Measurements from ENCODE around the gene KRTAP5-4. TPM values are rescaled to one million over a fixed set of nuclear protein-coding genes. Genes with fewer than 3 reads are reported as not detected.
A peak's percentile ranks its signal among the peaks of the same experiment; 100 is the strongest.

The KRTAP5-4 gene
- total RNA-seq, 1 donor from 2014 or later = not detected

- peaks cover 3% of the 10 kb centered on the region for H3K9me3 Mint-ChIP-seq
- peaks cover 12% of the 10 kb centered on the region for H3K4me1 Mint-ChIP-seq
- H3K27me3 Mint-ChIP-seq = peaks cover 24% of the 10 kb centered on the region
- peak overlapping the region; percentile 69 for H3K27ac Mint-ChIP-seq
- CTCF ChIA-PET = interaction anchor here (1.0 to 4.2 kb wide), 4 partner anchors 9 to 371 kb away, joined by 3 to 48 read pairs (median 24); no protein-coding TSS in a partner anchor
- intact Hi-C loops (cut with micrococcal nuclease) = loop anchor here (2.0 to 10.0 kb wide), 5 partner anchors 36 to 728 kb away; partner anchors contain the start of genes CHID1, LSP1, POLR2L and TSPAN4
- H3K36me3 Mint-ChIP-seq (ENCODE audit: low read depth) = no peaks in the 10 kb centered on the region
- peak; percentile 53 for DNase-seq
- ATAC-seq (ENCODE audit: low read depth) = no peak
- POLR2A ChIA-PET = interaction anchor here (0.9 to 3.2 kb wide), 7 partner anchors 14 to 730 kb away, joined by 3 to 13 read pairs (median 4); partner anchors contain the start of genes TOLLIP and TSPAN4
- peak overlapping the region; percentile 71 for H3K4me3 Mint-ChIP-seq
- TF ChIP-seq CTCF (IDR thresholded peaks at IDR 0.05) = no peak
Measured at GRCh38 chr11:1573077-1573902, 48.6 kb downstream of the KRTAP5-4 start.

- peak within 1 kb of the TSS; percentile 64 for H3K4me3 Mint-ChIP-seq
- ATAC-seq (ENCODE audit: low read depth) (peak; percentile 43), DNase-seq (peak; percentile 89)
- peaks cover 12% of the 10 kb centered on the region for H3K4me1 Mint-ChIP-seq
- no peak for TF ChIP-seq CTCF (IDR thresholded peaks at IDR 0.05)
- peaks cover 22% of the 10 kb centered on the region for H3K27me3 Mint-ChIP-seq
- ChIA-PET CTCF (no interaction called here), POLR2A (interaction anchor here (0.8 to 3.2 kb wide), 5 partner anchors 16 to 729 kb away, joined by 3 to 13 read pairs (median 4); partner anchors contain the start of genes TOLLIP and TSPAN4)
- no peak within 1 kb of the TSS for H3K27ac Mint-ChIP-seq
- no peaks in the 10 kb centered on the region for H3K9me3 Mint-ChIP-seq
- intact Hi-C loops (cut with micrococcal nuclease) = loop anchor here (2.0 to 10.0 kb wide), 5 partner anchors 35 to 728 kb away; partner anchors contain the start of genes CHID1, LSP1, POLR2L and TSPAN4
- H3K36me3 Mint-ChIP-seq (ENCODE audit: low read depth) = no peaks in the 10 kb centered on the region
Measured at GRCh38 chr11:1572197-1573076, 49.5 kb downstream of the KRTAP5-4 start, which contains the start of gene DUSP8. DUSP8 (minus strand) TSS chr11:1572271; CDS start chr11:1565826, 6,445 bp downstream.

- ATAC-seq (ENCODE audit: low read depth) (no peak), DNase-seq (no peak)
- TF ChIP-seq CTCF (IDR thresholded peaks at IDR 0.05) = no peak
- Mint-ChIP-seq H3K27me3 (peaks cover 22% of the 10 kb centered on the region), H3K4me3 (no peak overlapping the region), H3K27ac (no peak overlapping the region), H3K9me3 (no peaks in the 10 kb centered on the region), H3K36me3 (ENCODE audit: low read depth) (no peaks in the 10 kb centered on the region), H3K4me1 (peaks cover 12% of the 10 kb centered on the region)
- POLR2A ChIA-PET = interaction anchor here (0.8 to 1.3 kb wide), 3 partner anchors 17 to 729 kb away, joined by 3 to 4 read pairs (median 4); partner anchors contain the start of genes TOLLIP and TSPAN4
- CTCF ChIA-PET = no interaction called here
- intact Hi-C loops (cut with micrococcal nuclease) = loop anchor here (2.0 to 10.0 kb wide), 5 partner anchors 34 to 727 kb away; partner anchors contain the start of genes CHID1, LSP1, POLR2L and TSPAN4
Measured at GRCh38 chr11:1571760-1572196, 50.2 kb downstream of the KRTAP5-4 start.

Other genes with a start within 250 kb of the KRTAP5-4 start
- gene BRSK2, start 232.2 kb downstream of the KRTAP5-4 start, total RNA-seq = 0.11 and 0.37 TPM in 2 replicates
- 29.5 and 34.4 TPM in 2 replicates for gene MOB2, start 135.4 kb downstream of the KRTAP5-4 start, total RNA-seq
- 1.3 and 1.7 TPM in 2 replicates for gene DUSP8, start 49.9 kb downstream of the KRTAP5-4 start, total RNA-seq
- not detected in 2 replicates for gene KRTAP5-1, start 36.9 kb downstream of the KRTAP5-4 start, total RNA-seq
- not detected in 2 replicates for gene KRTAP5-2, start 23.8 kb downstream of the KRTAP5-4 start, total RNA-seq
- not detected in 2 replicates for gene KRTAP5-3, start 13.7 kb downstream of the KRTAP5-4 start, total RNA-seq
- gene KRTAP5-5, start 7.6 kb upstream of the KRTAP5-4 start, total RNA-seq = not detected in 2 replicates
- not detected in 2 replicates for gene KRTAP5-6, start 75.1 kb upstream of the KRTAP5-4 start, total RNA-seq
- not detected in 2 replicates for gene IFITM10, start 128.5 kb upstream of the KRTAP5-4 start, total RNA-seq
- gene CTSD, start 141.8 kb upstream of the KRTAP5-4 start, total RNA-seq = 33.2 and 39.2 TPM in 2 replicates
- not detected in 2 replicates for gene SYT8, start 212.9 kb upstream of the KRTAP5-4 start, total RNA-seq
- gene TNNI2, start 216.8 kb upstream of the KRTAP5-4 start, total RNA-seq = 1.0 and 1.5 TPM in 2 replicates
- 301 and 303 TPM in 2 replicates for gene LSP1, start 230.9 kb upstream of the KRTAP5-4 start, total RNA-seq